ENCODE results near the gene SLC25A12.

DNA sequence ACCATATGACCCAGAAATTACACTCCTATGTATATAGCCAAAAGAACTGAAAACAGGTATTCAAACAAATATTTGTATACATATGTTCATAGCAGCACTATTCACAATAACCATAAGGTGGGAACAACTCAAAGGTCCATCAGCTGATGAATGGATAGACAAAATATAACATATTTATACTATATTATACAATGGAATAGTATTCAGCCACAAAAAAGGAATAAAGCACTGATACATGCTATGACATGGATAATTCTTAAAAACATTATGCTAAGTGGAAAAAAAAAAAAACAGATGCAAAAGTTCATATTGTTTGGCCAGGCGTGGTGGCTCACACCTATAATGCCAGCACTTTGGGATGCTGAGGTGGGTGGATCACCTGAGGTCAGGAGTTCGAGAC lies 52.0 kb downstream of the SLC25A12 start:
- TF ChIP-seq CTCF (conservative IDR thresholded peaks at IDR 0.05; ENCODE audit: low read length) (no peak), EZH2phosphoT487 (IDR thresholded peaks at IDR 0.05; ENCODE audit: borderline replicate concordance, low read depth, low read length) (no peak)

Data from OCI-LY7 (cell line).